GM19035 (cell line): ENCODE data around the gene DAW1.
A peak's percentile ranks its signal among the peaks of the same experiment; 100 is the strongest.

ENCODE experiments used
- ATAC-seq: cut with Tn5 transposase; IDR thresholded peaks from one replicate; pipeline ENCODE4 v1.9.1; 2021; ENCODE audit not compliant: unreplicated experiment

DAW1 gene

DNA sequence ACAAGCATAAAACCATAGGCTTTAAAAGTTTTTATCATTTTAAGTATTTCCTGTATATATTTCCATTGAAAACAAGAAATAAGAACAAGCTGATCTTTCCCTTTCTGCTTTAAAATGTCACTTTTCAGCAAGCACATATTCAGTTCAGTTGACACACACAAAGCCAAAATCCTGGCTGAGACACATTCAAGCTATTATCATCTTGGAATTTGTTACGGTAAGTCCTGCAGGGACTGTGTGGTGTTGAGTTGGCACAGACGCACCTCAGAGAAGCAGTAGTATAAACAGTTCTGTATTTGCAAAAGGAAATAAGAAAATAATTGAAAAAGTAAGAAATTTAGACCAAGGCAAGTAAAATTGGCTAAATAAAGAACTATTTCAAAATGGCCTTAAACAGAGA lies 10.4 kb upstream of the DAW1 start:
- ATAC-seq = no peak

DNA sequence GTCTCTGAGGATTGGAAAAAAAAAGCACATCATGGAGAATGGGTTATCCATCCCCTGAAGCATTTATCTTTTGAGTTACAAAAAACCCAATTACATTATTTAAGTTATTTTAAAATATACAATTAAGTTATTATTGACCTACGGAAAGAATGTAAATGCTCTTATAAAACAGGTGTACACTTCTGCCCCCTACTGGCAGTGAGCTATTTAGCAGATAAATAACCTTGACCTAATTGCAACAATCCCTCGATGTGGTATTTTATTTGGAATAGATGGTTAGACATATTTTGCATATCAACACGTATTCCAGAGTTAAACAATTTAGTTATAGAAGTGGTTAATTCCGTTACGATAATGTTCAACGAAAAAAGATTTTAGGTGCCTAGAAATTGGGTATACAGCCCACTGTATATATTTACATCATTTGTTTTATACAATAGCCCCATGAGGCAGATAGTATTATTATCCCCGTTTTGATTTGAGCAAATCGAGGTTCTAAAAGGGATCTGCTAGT lies 9.1 kb upstream of the DAW1 start:
- peak; percentile 50 for ATAC-seq

DNA sequence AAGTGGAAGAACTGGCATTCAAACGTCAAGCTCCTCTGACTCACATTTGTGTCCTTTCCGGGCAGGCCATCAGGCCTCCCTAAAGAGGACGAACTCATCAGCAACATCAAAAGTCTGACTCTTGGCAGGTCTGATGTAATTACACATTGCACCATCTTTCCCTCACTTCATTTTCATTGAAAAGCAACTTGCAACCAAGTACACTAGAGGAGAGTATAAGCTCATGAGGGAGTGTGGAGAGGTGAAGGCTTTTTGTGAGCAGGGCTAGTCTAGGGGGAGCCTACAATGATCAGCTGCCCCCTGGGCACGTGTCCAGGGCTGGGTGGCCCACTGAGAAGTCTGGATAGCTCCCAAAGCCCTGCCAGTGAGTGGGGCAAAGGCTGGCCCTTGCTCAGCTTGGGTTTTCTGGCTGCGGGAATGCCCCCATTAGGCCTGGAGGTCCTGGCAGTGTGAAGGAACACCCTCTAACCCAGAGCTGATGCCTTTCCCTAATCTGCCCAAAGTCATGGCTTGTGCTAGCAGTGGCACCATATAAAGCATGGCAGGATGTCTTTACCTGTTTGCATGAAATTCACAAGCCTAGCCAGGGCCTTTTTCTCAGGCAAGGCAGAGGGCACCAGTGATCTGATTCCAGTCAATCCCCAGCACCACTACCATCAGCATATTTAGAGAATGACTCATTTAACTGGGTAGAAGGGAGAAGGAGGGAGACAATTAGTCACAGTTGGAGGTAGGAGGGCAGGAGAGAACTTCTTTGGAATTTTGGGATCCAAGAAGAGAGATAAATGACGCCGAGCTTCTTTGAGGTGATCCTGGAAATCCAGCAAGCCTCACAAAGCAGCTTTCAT lies 8.5 kb upstream of the DAW1 start:
- no peak for ATAC-seq

DNA sequence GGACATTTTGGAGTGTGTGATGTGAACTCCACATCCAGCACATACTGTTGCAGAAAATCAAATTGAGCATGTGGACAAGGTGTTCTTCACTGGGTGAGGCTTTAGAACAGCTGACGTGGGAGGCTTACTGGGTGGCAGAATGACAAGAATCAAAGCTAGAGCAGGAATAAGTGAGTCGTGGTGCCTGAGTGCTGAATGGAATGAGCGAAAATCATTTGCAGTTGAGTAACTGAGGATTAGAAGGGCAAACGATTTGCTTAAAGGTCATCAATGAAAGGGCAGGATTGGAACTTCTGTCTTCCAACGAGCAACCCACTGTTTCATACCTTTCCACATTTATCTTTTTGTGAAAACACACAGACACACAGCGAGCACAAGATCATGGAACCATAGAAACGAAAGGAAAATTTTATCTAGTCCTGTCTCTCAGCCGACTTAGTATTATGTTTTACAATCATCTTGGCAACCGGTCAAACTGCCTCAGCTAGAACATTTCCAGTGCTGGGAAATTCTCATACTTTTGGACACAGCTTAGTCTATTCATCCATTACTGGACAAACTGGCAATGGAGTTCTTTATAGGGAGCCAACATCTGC lies 7.2 kb upstream of the DAW1 start:
- ATAC-seq = no peak

DNA sequence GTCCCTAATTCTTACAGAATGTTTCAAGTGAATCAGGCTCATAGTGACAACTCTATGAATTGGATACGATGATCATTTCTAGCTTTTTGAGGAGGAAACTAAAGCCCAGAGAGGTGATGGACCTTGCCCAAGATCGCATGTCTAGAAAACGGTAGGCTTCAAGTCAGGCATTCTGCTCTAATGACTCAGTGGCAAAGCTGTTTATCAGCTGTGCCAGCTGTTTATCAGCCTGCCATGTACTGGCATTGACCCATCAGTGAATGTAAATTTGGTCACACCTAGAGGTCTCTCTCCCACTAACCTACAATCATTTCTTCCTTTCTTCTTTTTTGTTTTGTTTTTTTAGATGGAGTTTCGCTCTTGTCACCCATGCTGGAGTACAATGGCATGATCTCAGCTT lies 6.1 kb upstream of the DAW1 start:
- no peak for ATAC-seq

DNA sequence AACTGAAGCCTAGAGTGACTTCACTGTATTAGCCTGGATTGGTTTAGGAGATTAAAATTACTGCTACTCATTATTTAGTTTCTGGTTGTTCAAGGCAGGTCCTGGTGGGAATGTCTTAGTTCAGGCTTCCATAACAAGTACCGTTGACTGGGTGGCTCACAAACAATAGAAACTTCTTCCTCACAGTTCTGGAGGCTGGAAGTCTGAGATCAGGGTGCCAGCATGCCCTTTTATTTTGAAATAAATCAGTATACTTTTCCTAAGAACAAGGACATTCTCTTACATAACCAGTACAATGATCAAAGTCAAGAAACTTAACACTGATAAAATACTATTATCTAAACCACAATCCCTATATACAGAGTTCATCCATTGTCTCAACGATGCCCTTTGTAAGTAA lies 4.0 kb upstream of the DAW1 start:
- ATAC-seq = no peak

DNA sequence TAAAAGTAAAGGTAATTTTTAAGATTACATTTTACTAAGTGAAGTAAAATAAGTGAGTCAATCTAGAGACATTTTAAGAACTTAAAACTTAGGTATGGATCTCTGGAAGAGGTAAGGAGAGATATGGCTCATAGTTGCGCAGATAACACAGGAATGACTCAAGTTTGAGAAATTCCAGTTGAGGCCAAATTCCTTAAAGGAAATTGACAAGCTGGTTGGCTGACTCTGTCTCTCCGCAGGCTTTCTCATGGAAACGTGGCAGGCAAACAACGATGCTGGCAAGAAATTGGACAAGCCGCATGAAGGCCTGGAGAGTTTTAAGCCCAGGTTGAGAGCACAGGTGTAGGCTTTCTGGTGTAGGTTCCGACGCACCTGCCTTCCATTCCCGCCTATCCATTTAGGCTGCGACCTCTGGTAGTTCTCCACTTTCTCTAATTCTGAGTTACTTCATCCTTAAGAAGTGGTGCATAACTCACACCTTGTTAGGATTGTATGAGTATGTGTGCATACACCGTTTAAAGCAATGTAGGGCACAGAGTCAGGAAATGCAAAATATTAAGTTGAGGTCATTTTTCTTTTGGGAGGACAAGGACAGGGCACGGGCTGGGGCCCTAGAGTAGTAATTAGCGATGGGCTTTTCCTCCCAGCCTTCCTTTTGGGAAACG lies 589 bp upstream of the DAW1 start:
- ATAC-seq = peak; percentile 16

DNA sequence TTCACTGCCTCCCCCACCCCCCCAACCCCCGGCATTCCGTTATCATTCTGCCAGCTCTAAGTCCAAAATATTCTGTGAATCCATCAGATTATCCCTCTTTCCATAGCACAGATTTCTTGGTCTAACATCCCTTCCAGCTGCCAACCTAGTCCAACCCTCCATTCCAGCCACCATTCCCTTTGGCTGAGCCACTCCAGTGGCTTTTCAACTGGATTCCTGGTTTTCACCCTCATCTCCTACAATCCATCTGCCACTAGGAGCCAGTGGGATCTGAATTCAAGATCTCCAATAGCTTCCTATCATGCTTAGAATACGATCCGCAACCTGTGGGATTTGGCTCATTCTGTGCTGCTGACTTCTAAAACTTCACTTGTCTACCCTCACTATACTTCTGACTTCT lies 1.2 kb downstream of the DAW1 start:
- ATAC-seq = no peak

DNA sequence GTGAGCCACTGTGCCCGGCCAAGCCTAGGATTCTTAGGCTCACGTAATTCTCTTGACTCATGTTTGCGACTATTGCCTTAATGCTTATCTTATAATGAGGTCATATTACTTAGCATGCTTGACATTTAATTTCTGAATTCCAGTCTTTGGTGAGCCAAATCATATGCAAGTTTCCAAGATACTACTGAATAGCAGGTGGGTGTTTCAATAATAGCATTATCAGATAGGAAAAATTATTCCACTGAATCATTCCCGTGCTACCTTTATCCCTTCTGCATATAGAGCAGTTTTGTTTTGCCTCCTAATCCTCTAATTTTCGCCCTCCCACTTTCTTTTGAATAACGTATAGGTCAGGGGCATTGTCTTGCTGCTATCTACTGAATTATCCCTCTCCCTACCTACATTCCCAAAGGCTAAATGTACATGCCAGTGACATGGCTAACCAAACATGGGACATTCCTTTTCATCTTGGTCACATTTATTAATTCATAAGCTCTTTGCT lies 4.9 kb downstream of the DAW1 start:
- ATAC-seq = no peak

DNA sequence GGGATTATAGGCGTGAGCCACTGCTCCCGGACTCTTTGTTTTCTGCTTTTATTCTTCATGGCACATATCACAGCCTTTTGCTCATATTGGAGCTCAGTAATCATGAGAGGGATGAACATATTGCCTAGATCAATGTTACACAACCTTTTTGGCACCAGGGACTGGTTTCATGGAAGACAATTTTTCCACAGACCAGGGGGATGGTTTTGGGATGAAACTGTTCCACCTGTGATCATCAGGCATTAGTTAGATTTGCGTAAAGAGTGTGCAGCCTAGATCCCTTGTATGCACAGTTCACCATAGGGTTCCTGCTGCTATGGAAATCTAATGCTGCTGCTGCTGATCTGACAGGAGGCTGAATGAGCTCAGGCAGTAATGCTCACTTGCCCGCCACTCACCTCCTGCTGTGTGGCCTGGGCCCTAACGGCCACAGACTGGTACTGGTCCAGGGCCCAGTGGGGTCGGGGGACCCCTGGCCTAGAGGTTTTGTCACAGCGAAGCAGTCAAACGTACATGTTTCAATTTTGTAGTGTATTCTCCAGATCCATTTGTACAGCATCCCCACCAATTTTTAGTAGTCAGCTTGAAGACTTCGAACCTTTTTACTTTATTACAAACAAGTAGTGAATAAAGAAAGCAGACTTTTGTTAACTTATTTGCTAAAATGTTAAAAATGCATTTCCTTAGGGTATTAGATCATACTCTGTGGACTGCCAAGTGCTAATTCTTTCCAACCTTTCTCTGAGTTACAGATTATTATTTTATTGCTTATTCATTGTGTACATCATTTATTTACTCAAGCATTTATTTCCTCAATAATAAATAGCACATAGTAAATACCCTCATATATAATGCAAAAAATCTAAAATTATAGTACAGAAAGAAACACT lies 6.2 kb downstream of the DAW1 start:
- ATAC-seq = no peak

DNA sequence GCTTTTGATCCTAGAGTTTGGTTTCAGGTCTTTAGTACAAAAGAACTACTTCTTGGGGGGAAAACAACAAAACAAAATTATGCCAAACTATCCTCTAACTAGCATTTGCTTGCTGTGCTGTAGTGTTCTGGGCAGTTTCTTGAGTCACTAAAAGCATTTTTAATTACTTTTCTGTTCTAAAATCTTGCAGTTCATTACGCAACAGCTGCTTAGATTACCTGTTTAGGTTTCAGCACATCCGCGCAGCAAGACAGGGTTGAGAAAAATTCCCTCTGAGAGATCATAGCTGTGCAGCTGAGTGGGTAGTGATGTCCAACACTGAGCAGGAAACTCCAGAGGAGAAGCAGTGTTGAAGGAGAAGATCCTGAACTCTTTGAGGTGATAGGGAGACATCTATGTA lies 9.0 kb downstream of the DAW1 start:
- no peak for ATAC-seq

DNA sequence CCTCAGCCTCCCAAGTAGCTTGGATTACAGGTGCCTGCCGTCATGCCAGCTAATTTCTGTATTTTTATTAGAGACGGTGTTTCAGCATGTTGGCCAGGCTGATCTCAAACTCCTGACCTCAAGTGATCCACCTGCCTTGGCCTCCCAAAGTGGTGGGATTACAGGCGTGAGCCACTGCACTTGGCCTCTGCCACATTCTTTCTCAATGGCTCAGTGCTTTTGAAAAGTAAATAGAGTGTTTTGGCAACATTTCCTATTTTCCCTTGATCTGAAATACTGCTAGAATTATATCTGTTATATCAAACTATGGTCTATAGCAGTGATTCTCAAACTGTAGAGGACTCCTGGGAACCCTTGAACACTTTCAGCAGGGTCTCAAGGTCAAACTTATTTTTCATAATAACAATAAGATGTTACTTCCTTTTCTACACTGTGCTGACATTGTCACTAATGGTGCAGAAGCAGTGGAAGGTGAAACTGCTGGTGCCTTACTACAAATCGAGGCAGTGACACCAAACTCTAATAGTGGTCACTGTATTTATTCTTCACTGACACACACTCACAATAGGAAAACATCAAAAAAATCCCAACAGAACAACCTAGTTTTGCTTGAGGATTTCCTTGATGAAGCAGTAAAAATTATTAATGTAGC lies 10.6 kb downstream of the DAW1 start:
- ATAC-seq = peak; percentile 63

DNA sequence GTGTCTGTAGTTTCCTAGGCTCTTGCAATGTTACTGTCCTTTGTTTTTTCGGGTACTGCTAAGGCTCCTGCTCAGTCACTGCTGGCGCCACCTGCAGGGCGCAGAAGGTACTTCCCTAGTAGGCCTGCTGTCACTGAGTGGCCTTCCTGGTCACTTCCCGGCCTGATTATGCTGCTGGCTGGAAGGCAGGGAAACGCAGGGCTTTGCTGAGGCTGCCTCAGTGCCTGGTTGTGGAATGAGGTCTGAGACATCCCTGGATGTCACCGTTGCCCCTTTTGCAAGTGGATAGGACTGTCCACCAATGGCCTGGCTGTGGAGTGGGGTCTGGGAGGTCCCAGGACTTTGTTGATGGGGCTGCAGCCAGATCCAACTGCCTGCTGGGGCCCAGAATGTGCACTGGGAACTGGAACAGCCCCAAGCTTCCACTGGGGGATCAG lies 13.1 kb downstream of the DAW1 start:
- peak; percentile 90 for ATAC-seq

DNA sequence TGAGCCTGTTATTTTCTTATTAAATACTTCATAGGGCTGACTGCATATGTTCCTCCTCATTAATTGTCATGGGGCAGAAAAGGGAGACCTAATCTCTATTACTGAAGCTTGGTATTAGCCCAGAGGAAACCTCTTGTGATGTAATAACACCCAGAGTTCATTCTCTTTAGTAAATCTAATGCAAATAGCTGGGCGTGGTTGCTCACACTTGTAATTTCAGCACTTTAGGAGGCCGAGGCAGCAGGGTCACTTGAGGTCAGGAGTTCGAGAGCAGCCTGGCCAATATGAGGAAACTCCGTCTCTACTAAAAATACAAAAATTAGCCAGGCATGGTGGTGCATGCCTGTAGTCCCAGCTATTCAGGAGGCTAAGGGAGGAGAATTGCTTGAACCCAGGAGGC lies 14.7 kb downstream of the DAW1 start:
- no peak for ATAC-seq

DNA sequence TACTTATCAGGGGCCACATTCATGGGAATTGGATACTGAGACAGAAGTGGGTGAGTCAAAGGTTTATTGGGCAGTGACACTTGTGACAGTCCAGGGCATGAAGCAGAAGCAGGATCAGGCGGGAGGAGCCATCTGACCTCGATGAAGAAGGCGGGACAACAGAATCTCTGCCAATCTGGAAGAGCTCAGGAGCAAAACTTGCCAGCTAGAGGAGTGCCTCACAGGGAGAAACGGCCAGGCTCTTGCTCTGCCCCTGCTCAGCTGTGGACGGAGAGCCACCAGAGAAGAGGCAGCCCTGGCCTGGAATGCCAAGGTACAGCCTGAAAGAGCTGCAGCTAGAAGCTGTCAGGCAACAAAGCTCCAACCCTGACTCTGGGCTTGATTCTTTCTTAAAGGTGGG lies 16.9 kb downstream of the DAW1 start:
- ATAC-seq = no peak

DNA sequence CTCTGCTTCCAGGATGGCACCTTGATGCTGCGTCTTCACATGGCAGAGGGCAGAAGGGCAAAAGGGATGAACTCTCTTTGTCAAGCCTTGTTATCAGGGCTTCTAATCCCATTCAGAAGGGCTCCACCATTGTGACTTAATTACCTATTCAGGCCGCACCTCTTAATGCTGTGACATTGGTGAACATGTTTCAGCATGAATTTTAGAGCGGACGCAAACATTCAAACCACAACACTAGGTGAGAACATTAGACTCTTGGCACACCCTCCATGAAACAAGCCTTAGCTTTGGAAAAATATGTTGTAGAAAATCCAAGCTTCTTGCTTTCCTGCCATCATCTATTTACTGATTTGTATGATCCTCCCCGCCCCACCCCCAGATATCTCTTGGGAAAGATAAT lies 17.9 kb downstream of the DAW1 start:
- ATAC-seq = no peak

DNA sequence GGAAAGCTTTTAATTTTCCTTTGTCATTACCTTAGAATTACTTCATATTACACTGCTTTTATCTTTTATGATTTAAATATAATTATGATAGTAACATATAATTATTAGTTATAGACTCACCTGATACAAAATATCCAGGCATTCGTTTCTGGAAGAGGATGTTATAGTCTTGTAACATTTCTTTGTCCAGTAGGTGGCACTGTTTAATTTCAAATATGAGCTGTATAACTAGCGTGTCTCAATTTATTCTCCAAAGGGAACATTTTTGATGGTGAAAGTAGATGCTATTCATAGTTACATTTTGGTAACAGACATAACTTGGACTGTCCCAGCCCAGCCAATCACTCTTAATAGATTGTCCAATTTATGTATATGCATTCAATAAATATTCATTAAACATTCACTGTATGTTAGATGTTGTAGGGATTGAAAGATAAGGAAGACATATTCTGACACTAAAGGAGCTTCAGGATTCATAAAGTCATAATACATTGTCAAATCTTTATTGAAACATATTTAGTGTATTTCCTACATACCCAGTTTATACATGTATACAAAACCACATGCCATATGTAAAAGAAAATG lies 19.2 kb downstream of the DAW1 start:
- ATAC-seq = peak; percentile 81

DNA sequence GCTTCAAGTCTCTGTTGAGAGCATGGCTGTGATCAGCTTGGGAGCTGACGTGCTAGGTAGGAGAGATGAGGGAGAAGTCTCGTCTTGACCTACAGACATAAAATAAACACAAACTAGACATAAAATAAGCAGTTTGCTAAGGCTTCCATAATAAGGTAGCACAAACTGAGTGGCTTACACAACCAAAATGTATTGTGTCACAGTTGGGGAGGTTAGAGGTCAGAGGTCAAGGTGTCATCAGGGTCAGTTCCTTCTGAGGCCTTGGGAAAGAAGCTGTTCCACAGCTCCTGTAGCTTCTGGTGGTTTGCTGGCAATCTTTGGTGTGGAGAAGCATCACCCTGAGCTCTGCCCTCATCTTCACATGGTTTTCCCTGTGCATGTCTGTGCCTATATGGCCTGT lies 20.2 kb downstream of the DAW1 start:
- no peak for ATAC-seq

DNA sequence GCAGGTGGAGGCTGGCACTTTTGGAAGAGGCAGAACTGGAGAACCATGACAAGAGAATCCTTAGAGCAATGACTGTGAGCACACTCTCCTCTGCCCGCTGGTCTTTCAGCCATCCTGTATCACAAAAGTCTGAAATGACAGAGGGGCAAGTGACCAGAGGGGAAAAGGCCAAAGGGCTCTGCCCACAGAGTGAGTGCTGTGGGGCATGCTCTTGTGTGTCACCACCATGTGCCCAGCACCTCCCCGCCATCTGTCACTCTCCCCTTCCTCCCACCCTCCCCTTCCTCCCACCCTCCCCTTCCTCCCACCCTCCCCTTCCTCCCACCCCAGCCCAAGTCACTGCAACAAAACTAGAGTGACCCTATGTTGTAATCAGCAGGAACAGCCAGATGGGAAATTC lies 31.9 kb downstream of the DAW1 start:
- ATAC-seq = no peak

DNA sequence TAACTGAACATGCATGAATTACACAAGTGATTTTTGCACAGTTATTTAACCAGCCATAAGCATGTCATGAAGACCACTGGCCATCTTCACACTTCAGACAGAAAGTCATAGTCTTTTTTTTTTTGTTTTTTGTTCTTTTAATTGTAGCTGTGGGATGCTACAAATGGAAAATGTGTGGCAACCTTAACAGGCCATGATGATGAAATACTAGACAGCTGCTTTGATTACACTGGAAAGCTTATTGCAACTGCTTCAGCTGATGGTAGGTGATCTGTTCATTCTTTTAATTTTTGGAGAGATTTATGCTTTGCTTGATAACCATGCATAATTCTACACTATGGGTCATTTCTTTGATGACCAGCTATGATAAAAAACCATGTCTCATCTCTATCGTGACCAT lies 35.6 kb downstream of the DAW1 start:
- no peak for ATAC-seq
